Trophoblast cell (in vitro differentiated cells and primary cell): ENCODE data around the gene STAC3.

Experiments
- DNase-seq, 2 donors: peaks; one replicate each; pipeline ENCODE4 v3.0.0-alpha.2; 2016
- H2AFZ ChIP-seq: 2 replicates; pipeline ENCODE4 v1.6.1; 2013; ENCODE audit warnings: low read length, moderate library complexity, mild to moderate bottlenecking; ENCODE audit not compliant: insufficient read depth, poor library complexity
- H2AK5ac ChIP-seq: 2 replicates; pipeline ENCODE4 v1.6.1; 2013; ENCODE audit warnings: mild to moderate bottlenecking, low read length
- H2BK120ac ChIP-seq: 2 replicates; pipeline ENCODE4 v1.6.1; 2013; ENCODE audit warnings: low read length, mild to moderate bottlenecking, moderate library complexity; ENCODE audit not compliant: insufficient read depth, poor library complexity
- H2BK12ac ChIP-seq: 2 replicates; pipeline ENCODE4 v1.6.1; 2013; ENCODE audit warnings: mild to moderate bottlenecking, low read length, moderate library complexity
- H2BK5ac ChIP-seq: 2 replicates; pipeline ENCODE4 v1.6.1; 2013; ENCODE audit warnings: low read length, low read depth, moderate library complexity, mild to moderate bottlenecking; ENCODE audit not compliant: poor library complexity
- H3K14ac ChIP-seq: 2 replicates; pipeline ENCODE4 v1.6.1; 2013; ENCODE audit warnings: mild to moderate bottlenecking, low read length
- H3K18ac ChIP-seq: 2 replicates; pipeline ENCODE4 v1.6.1; 2013; ENCODE audit warnings: mild to moderate bottlenecking, low read length
- H3K23ac ChIP-seq: 2 replicates; pipeline ENCODE4 v1.6.1; 2013; ENCODE audit warnings: low read length
- H3K27ac ChIP-seq: 2 replicates; pipeline ENCODE4 v1.5.1; 2013; ENCODE audit warnings: low read depth, mild to moderate bottlenecking, inconsistent platforms, low read length, moderate library complexity
- H3K27me3 ChIP-seq: 2 replicates; pipeline ENCODE4 v1.6.1; 2013; ENCODE audit warnings: inconsistent platforms, mild to moderate bottlenecking, low read length, moderate library complexity; ENCODE audit not compliant: insufficient read depth
- H3K36me3 ChIP-seq, 2 experiments: 1 replicate in 1 of 2; 2 replicates in 1 of 2; pipeline ENCODE4 v1.6.1; 2013; ENCODE audit warnings: low read length in 2 of 2, mild to moderate bottlenecking in 2 of 2, moderate library complexity in 1 of 2; ENCODE audit not compliant: insufficient read depth in 2 of 2, control insufficient read depth in 1 of 2
- H3K4ac ChIP-seq: 2 replicates; pipeline ENCODE4 v1.6.1; 2013; ENCODE audit warnings: low read depth, mild to moderate bottlenecking, low read length, moderate library complexity
- H3K4me1 ChIP-seq, 2 experiments: 1 replicate in 1 of 2; 2 replicates in 1 of 2; pipeline ENCODE4 v1.6.1; 2013; ENCODE audit warnings: low read length in 2 of 2, mild to moderate bottlenecking in 2 of 2, moderate library complexity in 1 of 2; ENCODE audit not compliant: insufficient read depth in 2 of 2, control insufficient read depth in 1 of 2
- H3K4me2 ChIP-seq: 2 replicates; pipeline ENCODE4 v1.6.1; 2013; ENCODE audit warnings: inconsistent platforms, mild to moderate bottlenecking, low read length, moderate library complexity
- H3K4me3 ChIP-seq: 2 replicates; pipeline ENCODE4 v1.5.1; 2013; ENCODE audit warnings: mild to moderate bottlenecking, low read depth, low read length, inconsistent platforms
- H3K79me1 ChIP-seq: one replicate; pipeline ENCODE4 v1.6.1; 2013; ENCODE audit warnings: low read length
- H3K79me2 ChIP-seq: 2 replicates; pipeline ENCODE4 v1.6.1; 2013; ENCODE audit warnings: low read length, mild to moderate bottlenecking; ENCODE audit not compliant: control insufficient read depth, insufficient read depth, poor library complexity
- H3K9ac ChIP-seq: 2 replicates; pipeline ENCODE4 v1.6.1; 2013; ENCODE audit warnings: mild to moderate bottlenecking, low read length
- H3K9me3 ChIP-seq: 2 replicates; pipeline ENCODE4 v1.6.1; 2013; ENCODE audit warnings: low read depth, mild to moderate bottlenecking, control low read depth, inconsistent platforms, low read length; ENCODE audit not compliant: insufficient read depth
- H4K12ac ChIP-seq: 2 replicates; pipeline ENCODE4 v1.6.1; 2013; ENCODE audit warnings: low read depth, mild to moderate bottlenecking, low read length, moderate library complexity
- H4K8ac ChIP-seq: 2 replicates; pipeline ENCODE4 v1.6.1; 2013; ENCODE audit warnings: low read depth, mild to moderate bottlenecking, low read length, moderate library complexity
- H4K91ac ChIP-seq: one replicate; pipeline ENCODE4 v1.6.1; 2013; ENCODE audit warnings: low read depth, mild to moderate bottlenecking, low read length, moderate library complexity
- WGBS: extraction: QIAGEN DNeasy Blood & Tissue Kit; methylation state at CpG from one replicate; pipeline ENCODE4 v1.1.7; 2013; ENCODE audit warnings: missing lambda C conversion rate; ENCODE audit not compliant: insufficient read length, insufficient coverage; ENCODE audit errors: extremely low coverage; 5-methylcytosine and 5-hydroxymethylcytosine counted together

The STAC3 gene

GRCh38 chr12:57225680-57226210 is 25.2 kb downstream of the STAC3 start:
- Histone ChIP-seq H3K4me2 (no peak overlapping the region), H3K79me2 (peaks cover 12% of the 10 kb centered on the region), H3K4me3 (no peak overlapping the region), H2BK5ac (no peak overlapping the region), H3K14ac (no peak overlapping the region), H3K4me1 (peaks cover 14 to 15% of the 10 kb centered on the region in 2 experiments), H3K79me1 (peaks cover 11% of the 10 kb centered on the region), H3K27ac (no peak overlapping the region), H2BK12ac (no peak overlapping the region), H4K12ac (no peak overlapping the region), H4K91ac (no peak overlapping the region), H3K4ac (no peak overlapping the region), H3K36me3 (peaks cover 0 to under 1% of the 10 kb centered on the region in 2 experiments), H3K9me3 (peaks cover 13% of the 10 kb centered on the region), H3K18ac (no peak overlapping the region), H3K27me3 (peaks cover 63% of the 10 kb centered on the region), H3K9ac (no peak overlapping the region), H2AK5ac (no peak overlapping the region), H4K8ac (no peak overlapping the region), H3K23ac (no peak overlapping the region), H2AFZ (no peak overlapping the region), H2BK120ac (no peak overlapping the region)
- no peak for DNase-seq
- no CpG with 5 or more reads among the region's 18 CpGs for WGBS

DNA sequence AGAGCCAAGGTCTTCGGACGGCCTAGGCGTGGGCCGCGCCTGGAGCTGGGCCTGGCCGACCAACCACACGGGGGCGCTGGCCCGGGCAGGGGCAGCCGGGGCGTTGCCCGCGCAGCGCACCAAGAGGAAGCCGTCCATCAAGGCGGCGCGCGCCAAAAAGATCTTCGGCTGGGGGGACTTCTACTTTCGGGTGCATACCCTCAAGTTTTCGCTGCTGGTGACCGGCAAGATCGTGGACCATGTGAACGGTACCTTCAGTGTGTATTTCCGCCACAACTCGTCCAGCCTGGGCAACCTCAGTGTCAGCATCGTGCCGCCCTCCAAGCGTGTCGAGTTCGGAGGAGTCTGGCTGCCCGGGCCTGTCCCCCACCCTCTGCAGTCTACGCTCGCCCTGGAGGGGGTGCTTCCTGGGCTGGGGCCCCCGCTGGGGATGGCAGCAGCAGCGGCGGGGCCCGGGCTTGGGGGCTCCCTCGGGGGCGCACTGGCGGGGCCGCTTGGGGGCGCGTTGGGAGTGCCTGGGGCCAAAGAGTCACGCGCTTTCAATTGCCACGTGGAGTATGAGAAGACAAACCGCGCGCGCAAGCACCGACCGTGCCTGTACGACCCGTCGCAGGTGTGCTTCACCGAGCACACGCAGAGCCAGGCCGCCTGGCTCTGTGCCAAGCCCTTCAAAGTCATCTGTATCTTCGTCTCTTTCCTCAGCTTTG is 25.9 kb downstream of the STAC3 start:
- no peak overlapping the region for H3K18ac ChIP-seq

DNA sequence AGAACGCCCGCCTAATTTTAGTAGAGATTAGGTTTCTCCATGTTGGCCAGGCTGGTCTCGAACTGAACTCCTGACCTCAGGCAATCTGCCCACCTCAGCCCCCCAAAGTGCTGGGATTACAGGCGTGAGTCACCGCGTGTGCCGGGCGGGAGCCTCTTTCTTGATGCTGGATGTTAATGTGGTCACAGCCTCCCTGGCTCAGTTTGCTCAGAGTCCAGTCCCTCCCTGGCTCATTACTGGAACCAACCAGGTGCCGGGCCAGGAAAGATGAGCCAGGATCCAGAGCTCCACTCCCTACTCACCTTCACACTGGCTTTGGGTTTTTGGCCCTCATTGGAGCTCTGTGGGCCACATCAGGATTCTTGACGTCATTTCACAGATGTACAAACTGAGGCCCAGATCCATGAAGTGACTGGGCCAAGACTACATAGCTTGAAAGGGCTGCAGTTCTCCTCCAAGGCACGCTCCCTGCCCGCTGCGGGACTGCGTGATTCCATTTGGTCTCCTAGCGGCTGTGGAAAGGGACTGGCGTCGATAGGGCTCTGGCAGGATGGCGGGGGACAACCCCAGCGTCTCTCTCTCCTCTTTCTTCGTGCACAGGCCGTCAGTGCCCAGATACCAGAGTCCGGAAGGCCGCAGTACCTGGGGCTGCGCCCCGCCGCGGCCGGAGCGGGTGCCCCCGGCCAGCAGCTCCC is 26.6 kb downstream of the STAC3 start:
- H3K79me2 ChIP-seq, result no peaks in the 10 kb centered on the region

More for the DNA sequence above, 25.9 kb downstream of the STAC3 start:
- Histone ChIP-seq H3K79me2 (peaks cover 6% of the 10 kb centered on the region), H3K9ac (no peak overlapping the region), H3K4ac (no peak overlapping the region), H2BK5ac (no peak overlapping the region), H2AK5ac (no peak overlapping the region), H2AFZ (no peak overlapping the region), H2BK12ac (no peak overlapping the region), H3K4me2 (peak overlapping the region; percentile 38), H3K23ac (no peak overlapping the region), H4K8ac (no peak overlapping the region), H3K4me3 (no peak overlapping the region), H3K27ac (no peak overlapping the region), H4K12ac (no peak overlapping the region), H4K91ac (no peak overlapping the region), H2BK120ac (no peak overlapping the region), H3K4me1 (peaks cover 8% of the 10 kb centered on the region in 2 experiments), H3K27me3 (peaks cover 67% of the 10 kb centered on the region), H3K79me1 (peaks cover 6% of the 10 kb centered on the region), H3K14ac (no peak overlapping the region), H3K9me3 (peaks cover 13% of the 10 kb centered on the region), H3K36me3 (no peaks in the 10 kb centered on the region)
- no CpG with 5 or more reads among the region's 61 CpGs for WGBS
- peak in 1 of 2 donors; percentile 54 for DNase-seq

DNA sequence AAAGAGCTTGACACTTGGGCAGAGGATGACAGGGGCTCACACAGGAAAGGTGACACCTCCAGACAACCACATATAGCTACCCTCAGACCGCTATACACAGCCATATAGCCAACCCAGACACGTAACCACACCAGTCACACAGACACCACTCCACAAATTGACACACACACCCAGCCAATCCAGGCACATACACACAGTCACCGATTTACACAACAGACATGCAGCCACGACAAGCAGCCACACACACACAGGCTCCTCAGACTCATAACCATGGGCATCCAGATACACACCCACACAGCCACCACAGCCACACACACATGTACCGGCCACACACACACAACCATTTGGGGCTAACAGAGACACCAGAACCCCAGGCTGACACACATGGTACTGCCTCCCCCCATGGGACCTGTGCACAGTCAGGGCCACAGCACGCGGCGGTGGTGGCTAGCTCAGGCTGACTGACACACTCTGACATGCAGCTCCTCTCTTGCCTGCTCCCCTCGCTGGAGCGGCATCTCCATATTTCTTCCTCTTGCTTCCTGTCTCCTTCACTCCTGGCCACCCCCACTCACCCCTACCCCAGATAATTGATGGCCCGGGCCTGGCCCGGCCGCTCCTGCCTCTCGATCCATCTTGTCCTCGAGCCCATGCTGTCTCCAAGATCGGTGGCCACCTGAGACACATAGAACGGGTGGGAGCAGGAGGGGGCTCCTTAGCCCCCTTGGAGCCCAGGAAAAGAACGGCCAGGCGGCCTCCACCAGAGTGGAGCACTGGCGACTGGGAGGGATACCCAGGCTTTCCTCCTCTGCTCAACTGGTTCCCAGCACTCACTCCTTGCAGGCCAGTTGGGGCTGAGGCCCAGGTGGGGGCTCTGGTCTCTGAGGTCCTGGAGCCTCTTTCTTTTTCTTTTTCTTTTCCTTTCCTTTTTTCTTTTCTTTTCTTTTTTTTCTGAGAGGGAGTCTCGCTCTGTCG is 27.5 kb downstream of the STAC3 start:
- no peaks in the 10 kb centered on the region for H3K79me1 ChIP-seq
- H3K36me3 ChIP-seq, result no peaks in the 10 kb centered on the region
- H3K4me3 ChIP-seq, result no peak overlapping the region
- peaks cover 82% of the 10 kb centered on the region for H3K27me3 ChIP-seq
- H2BK12ac ChIP-seq, result no peak overlapping the region
- no peak overlapping the region for H4K12ac ChIP-seq
- no CpG with 5 or more reads among the region's 22 CpGs for WGBS
- no peak overlapping the region for H2AFZ ChIP-seq
- no peak overlapping the region for H3K4me2 ChIP-seq
- peaks cover 6 to 7% of the 10 kb centered on the region in 2 experiments for H3K4me1 ChIP-seq
- no peak overlapping the region for H2AK5ac ChIP-seq
- H3K27ac ChIP-seq, result no peak overlapping the region
- no peak overlapping the region for H3K9ac ChIP-seq
- H3K4ac ChIP-seq, result no peak overlapping the region
- no peak overlapping the region for H3K18ac ChIP-seq
- no peak overlapping the region for H4K91ac ChIP-seq
- no peaks in the 10 kb centered on the region for H3K79me2 ChIP-seq
- H3K14ac ChIP-seq, result no peak overlapping the region
- no peak for DNase-seq
- H4K8ac ChIP-seq, result no peak overlapping the region
- H3K23ac ChIP-seq, result no peak overlapping the region
- H2BK5ac ChIP-seq, result no peak overlapping the region
- H2BK120ac ChIP-seq, result no peak overlapping the region
- peaks cover 15% of the 10 kb centered on the region for H3K9me3 ChIP-seq

More for the DNA sequence above, 26.6 kb downstream of the STAC3 start:
- H3K9me3 ChIP-seq, result peaks cover 14% of the 10 kb centered on the region
- no peak overlapping the region for H2AFZ ChIP-seq
- no peak overlapping the region for H4K12ac ChIP-seq
- no peak overlapping the region for H3K14ac ChIP-seq
- no peaks in the 10 kb centered on the region for H3K36me3 ChIP-seq
- H2BK5ac ChIP-seq, result no peak overlapping the region
- no peak overlapping the region for H4K91ac ChIP-seq
- peak overlapping the region; percentile 38 for H3K4me2 ChIP-seq
- no CpG with 5 or more reads among the region's 30 CpGs for WGBS
- no peak overlapping the region for H4K8ac ChIP-seq
- H3K18ac ChIP-seq, result no peak overlapping the region
- no peak overlapping the region for H3K23ac ChIP-seq
- H3K4ac ChIP-seq, result no peak overlapping the region
- H2AK5ac ChIP-seq, result no peak overlapping the region
- H3K4me3 ChIP-seq, result no peak overlapping the region
- no peak overlapping the region for H2BK12ac ChIP-seq
- H2BK120ac ChIP-seq, result no peak overlapping the region
- no peaks in the 10 kb centered on the region for H3K79me1 ChIP-seq
- H3K4me1 ChIP-seq, result peaks cover 6 to 7% of the 10 kb centered on the region in 2 experiments
- no peak overlapping the region for H3K27ac ChIP-seq
- no peak for DNase-seq
- peaks cover 73% of the 10 kb centered on the region for H3K27me3 ChIP-seq
- no peak overlapping the region for H3K9ac ChIP-seq
